ENCODE results near the gene GANC.

- TF ChIP-seq CTCF (conservative IDR thresholded peaks at IDR 0.05 in 1 of 2, IDR thresholded peaks at IDR 0.05 in 1 of 2; ENCODE audit: extremely low read depth in 1 of 2, insufficient read depth in 1 of 2, low read depth in 1 of 2, low read length in 2 of 2) (no peak), EZH2 (IDR thresholded peaks at IDR 0.05; ENCODE audit: borderline replicate concordance, low read length) (no peak)
These were observed 1.6 kb downstream of the GANC start for GRCh38 chr15:42274702-42274989.

Measured in mammary epithelial cell (primary cell).